ENCODE measurements around the gene REM1.

The REM1 gene

DNA sequence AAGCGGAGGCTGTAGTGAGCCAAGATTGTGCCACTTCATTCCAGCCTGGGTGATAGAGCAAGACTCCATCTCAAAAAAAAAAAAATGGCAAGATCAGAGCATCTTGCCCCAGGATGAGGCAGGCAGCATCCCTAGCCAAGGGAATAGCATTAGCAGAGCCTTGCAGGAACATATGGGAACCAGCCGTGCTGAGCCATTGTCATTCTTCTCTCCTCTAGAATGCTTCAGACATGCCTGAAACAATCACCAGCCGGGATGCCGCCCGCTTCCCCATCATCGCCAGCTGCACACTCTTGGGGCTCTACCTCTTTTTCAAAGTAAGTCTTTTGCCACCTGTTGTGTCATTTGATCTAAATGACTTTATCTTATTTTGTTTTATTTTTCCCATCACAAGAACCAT, 52.2 kb downstream of the REM1 start:
- no peak overlapping the region for H3K4me3 ChIP-seq (ENCODE audit: low read depth, low read length)
- no peak for DNase-seq (ENCODE audit: low read depth)
- no peak for TF ChIP-seq POLR2A (IDR thresholded peaks at IDR 0.05; ENCODE audit: extremely low read depth, insufficient read length)
- no peak for TF ChIP-seq MYC (IDR thresholded peaks at IDR 0.05; ENCODE audit: low read depth, low read length)
- TF ChIP-seq, protein P1, sequence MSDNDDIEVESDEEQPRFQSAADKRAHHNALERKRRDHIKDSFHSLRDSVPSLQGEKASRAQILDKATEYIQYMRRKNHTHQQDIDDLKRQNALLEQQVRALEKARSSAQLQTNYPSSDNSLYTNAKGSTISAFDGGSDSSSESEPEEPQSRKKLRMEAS (IDR thresholded peaks at IDR 0.05; ENCODE audit: low read depth, low read length), result no peak
- TF ChIP-seq, protein P2, sequence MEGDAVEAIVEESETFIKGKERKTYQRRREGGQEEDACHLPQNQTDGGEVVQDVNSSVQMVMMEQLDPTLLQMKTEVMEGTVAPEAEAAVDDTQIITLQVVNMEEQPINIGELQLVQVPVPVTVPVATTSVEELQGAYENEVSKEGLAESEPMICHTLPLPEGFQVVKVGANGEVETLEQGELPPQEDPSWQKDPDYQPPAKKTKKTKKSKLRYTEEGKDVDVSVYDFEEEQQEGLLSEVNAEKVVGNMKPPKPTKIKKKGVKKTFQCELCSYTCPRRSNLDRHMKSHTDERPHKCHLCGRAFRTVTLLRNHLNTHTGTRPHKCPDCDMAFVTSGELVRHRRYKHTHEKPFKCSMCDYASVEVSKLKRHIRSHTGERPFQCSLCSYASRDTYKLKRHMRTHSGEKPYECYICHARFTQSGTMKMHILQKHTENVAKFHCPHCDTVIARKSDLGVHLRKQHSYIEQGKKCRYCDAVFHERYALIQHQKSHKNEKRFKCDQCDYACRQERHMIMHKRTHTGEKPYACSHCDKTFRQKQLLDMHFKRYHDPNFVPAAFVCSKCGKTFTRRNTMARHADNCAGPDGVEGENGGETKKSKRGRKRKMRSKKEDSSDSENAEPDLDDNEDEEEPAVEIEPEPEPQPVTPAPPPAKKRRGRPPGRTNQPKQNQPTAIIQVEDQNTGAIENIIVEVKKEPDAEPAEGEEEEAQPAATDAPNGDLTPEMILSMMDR (IDR thresholded peaks at IDR 0.05; ENCODE audit: low read depth, low read length), result no peak

Data from NB4 (cell line).